Measurements from ENCODE around the gene C1orf53. TPM values are rescaled to one million over a fixed set of nuclear protein-coding genes. Genes with fewer than 3 reads are reported as not detected.

Gene C1orf53
- total RNA-seq, 1 experiment from 2014 or later = 7.2 TPM

GRCh38 chr1:197857477-197857876, 45.0 kb upstream of the C1orf53 start:
- BruUV-seq (replicated peaks) = no TSS peak
- intact Hi-C loops (cut with micrococcal nuclease; ENCODE audit: unreplicated experiment) (no loop called here), in situ Hi-C loops (cut with HindIII; ENCODE audit: low pct_unique_long_range_greater_than_20kb, low sequenced_read_pairs) (no loop called here)
- H3K4me1 ChIP-seq (ENCODE audit: control insufficient read depth, insufficient read depth, low read length) = no peaks in the 10 kb centered on the region
- ChIA-PET POLR2A (no interaction called here), CTCF (no interaction called here)
- H3K4me3 ChIP-seq (ENCODE audit: low read depth in 2 of 2, low read length in 2 of 2) = no peak overlapping the region
- no peak for ATAC-seq
- H3K27ac ChIP-seq (ENCODE audit: low read length) = no peak overlapping the region
- no peak for DNase-seq (ENCODE audit: low read depth, low spot score)
- no peak for TF ChIP-seq TCF7L2 (IDR thresholded peaks at IDR 0.05; ENCODE audit: low read depth, low read length)
- no peak for TF ChIP-seq CTCF (IDR thresholded peaks at IDR 0.05)
- no peak for TF ChIP-seq POLR2AphosphoS5 (IDR thresholded peaks at IDR 0.05; ENCODE audit: low read depth, low read length)
- no peak for TF ChIP-seq REST (IDR thresholded peaks at IDR 0.05; ENCODE audit: insufficient read depth in 1 of 2, low read depth in 2 of 2, low read length in 1 of 2)
- TF ChIP-seq SIN3A (IDR thresholded peaks at IDR 0.05; ENCODE audit: borderline replicate concordance, insufficient read depth, low read depth, low read length) = no peak
- no peaks in the 10 kb centered on the region for H3K27me3 ChIP-seq (ENCODE audit: control insufficient read depth, insufficient read depth, low read length)
- no peaks in the 10 kb centered on the region for H3K9me3 ChIP-seq (ENCODE audit: control insufficient read depth, insufficient read depth, low read depth, low read length)
- H3K36me3 ChIP-seq (ENCODE audit: control insufficient read depth, insufficient read depth, low read length) = no peaks in the 10 kb centered on the region

- Histone ChIP-seq H3K4me3 (ENCODE audit: low read depth in 2 of 2, low read length in 2 of 2) (no peak overlapping the region), H3K4me1 (ENCODE audit: control insufficient read depth, insufficient read depth, low read length) (no peaks in the 10 kb centered on the region), H3K27ac (ENCODE audit: low read length) (no peak overlapping the region), H3K36me3 (ENCODE audit: control insufficient read depth, insufficient read depth, low read length) (no peaks in the 10 kb centered on the region), H3K27me3 (ENCODE audit: control insufficient read depth, insufficient read depth, low read length) (no peaks in the 10 kb centered on the region), H3K9me3 (ENCODE audit: control insufficient read depth, insufficient read depth, low read depth, low read length) (no peaks in the 10 kb centered on the region)
- no peak for DNase-seq (ENCODE audit: low read depth, low spot score)
- CTCF ChIA-PET = interaction anchor here (0.6 kb wide), 1 partner anchor 287 kb away, joined by 3 read pairs; no protein-coding TSS in a partner anchor
- POLR2A ChIA-PET = no interaction called here
- intact Hi-C loops (cut with micrococcal nuclease; ENCODE audit: unreplicated experiment) = no loop called here
- ATAC-seq = no peak
- in situ Hi-C loops (cut with HindIII; ENCODE audit: low pct_unique_long_range_greater_than_20kb, low sequenced_read_pairs) = no loop called here
- no TSS peak for BruUV-seq (replicated peaks)
- TF ChIP-seq TCF7L2 (IDR thresholded peaks at IDR 0.05; ENCODE audit: low read depth, low read length) (no peak), POLR2AphosphoS5 (IDR thresholded peaks at IDR 0.05; ENCODE audit: low read depth, low read length) (no peak), SIN3A (IDR thresholded peaks at IDR 0.05; ENCODE audit: borderline replicate concordance, insufficient read depth, low read depth, low read length) (no peak), REST (IDR thresholded peaks at IDR 0.05; ENCODE audit: insufficient read depth in 1 of 2, low read depth in 2 of 2, low read length in 1 of 2) (no peak), CTCF (IDR thresholded peaks at IDR 0.05) (no peak)
Observed at GRCh38 chr1:197859024-197859423, 43.4 kb upstream of the C1orf53 start.
